Esophagus squamous epithelium (tissue), 4 donors: ENCODE results near the gene PLD5.

Experiments
- POLR2A ChIP-seq, 4 donors: fragments of 450-650 bp; IDR thresholded peaks; one replicate each; pipeline ENCODE4 v1.6.1; 2017; ENCODE audit warnings: antibody characterized with exemption in 4 of 4, mild to moderate bottlenecking in 4 of 4, moderate library complexity in 3 of 4
- TF ChIP-seq, protein P1 (sequence below), 6 experiments: fragments of 450-650 bp in 4 of 6; fragments of 200-600 bp in 2 of 6; sonication (generic) in 2 of 6; IDR thresholded peaks; one replicate each; pipeline ENCODE4 v1.5.1; 2016 to 2019; ENCODE audit warnings: antibody characterized with exemption in 6 of 6, mild to moderate bottlenecking in 4 of 6, moderate library complexity in 4 of 6

DNA sequence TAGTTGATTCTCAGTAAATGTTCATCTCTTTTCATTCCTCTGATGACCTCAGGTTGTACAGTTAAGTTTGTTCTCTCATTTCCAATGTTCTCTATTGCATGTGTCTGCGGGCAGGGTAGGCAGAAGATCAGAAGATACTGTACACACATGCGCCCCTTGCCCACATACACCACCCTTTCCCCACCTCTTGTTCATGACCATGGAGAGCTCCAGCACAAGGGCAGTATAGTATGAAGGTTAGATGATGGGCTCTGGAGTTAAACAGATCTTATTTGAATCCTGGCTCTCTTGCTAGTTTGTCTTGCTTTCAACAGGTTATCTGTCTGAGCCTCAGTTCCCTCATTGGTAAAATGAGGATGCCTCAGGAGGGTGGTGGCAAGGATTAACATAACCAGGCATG is 17.8 kb upstream of the PLD5 start:
- no peak for TF ChIP-seq POLR2A (IDR thresholded peaks at IDR 0.05)
- TF ChIP-seq, protein P1, sequence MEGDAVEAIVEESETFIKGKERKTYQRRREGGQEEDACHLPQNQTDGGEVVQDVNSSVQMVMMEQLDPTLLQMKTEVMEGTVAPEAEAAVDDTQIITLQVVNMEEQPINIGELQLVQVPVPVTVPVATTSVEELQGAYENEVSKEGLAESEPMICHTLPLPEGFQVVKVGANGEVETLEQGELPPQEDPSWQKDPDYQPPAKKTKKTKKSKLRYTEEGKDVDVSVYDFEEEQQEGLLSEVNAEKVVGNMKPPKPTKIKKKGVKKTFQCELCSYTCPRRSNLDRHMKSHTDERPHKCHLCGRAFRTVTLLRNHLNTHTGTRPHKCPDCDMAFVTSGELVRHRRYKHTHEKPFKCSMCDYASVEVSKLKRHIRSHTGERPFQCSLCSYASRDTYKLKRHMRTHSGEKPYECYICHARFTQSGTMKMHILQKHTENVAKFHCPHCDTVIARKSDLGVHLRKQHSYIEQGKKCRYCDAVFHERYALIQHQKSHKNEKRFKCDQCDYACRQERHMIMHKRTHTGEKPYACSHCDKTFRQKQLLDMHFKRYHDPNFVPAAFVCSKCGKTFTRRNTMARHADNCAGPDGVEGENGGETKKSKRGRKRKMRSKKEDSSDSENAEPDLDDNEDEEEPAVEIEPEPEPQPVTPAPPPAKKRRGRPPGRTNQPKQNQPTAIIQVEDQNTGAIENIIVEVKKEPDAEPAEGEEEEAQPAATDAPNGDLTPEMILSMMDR (IDR thresholded peaks at IDR 0.05), result no peak
